GM21360 (cell line): ENCODE results near the gene ARHGEF26.

Source experiments
- ATAC-seq: cut with Tn5 transposase; IDR thresholded peaks from one replicate; pipeline ENCODE4 v1.9.1; 2021; ENCODE audit warnings: mild to moderate bottlenecking, moderate library complexity; ENCODE audit not compliant: unreplicated experiment

The ARHGEF26 gene

GRCh38 chr3:154247806-154248415, 126.7 kb downstream of the ARHGEF26 start:
- no peak for ATAC-seq

- no peak for ATAC-seq
Observed at GRCh38 chr3:154250291-154250690, 129.1 kb downstream of the ARHGEF26 start.

- ATAC-seq, result no peak
Observed at GRCh38 chr3:154251610-154252009, 130.4 kb downstream of the ARHGEF26 start.

- ATAC-seq, result peak; percentile 99
Observed at GRCh38 chr3:154252759-154253638, 131.8 kb downstream of the ARHGEF26 start.

- ATAC-seq, result no peak
Observed at GRCh38 chr3:154254527-154254926, 133.3 kb downstream of the ARHGEF26 start.

GRCh38 chr3:154273381-154273780, 152.2 kb downstream of the ARHGEF26 start:
- no peak for ATAC-seq

GRCh38 chr3:154274348-154274747, 153.2 kb downstream of the ARHGEF26 start:
- no peak for ATAC-seq

GRCh38 chr3:154275292-154275691, 154.1 kb downstream of the ARHGEF26 start:
- ATAC-seq, result no peak

- no peak for ATAC-seq
Observed at GRCh38 chr3:154275965-154276364, 154.8 kb downstream of the ARHGEF26 start.

- no peak for ATAC-seq
Observed at GRCh38 chr3:154280161-154280560, 159.0 kb downstream of the ARHGEF26 start.

GRCh38 chr3:154285221-154285620, 164.0 kb downstream of the ARHGEF26 start:
- ATAC-seq, result no peak

GRCh38 chr3:154290187-154290586, 169.0 kb downstream of the ARHGEF26 start:
- no peak for ATAC-seq

GRCh38 chr3:154294016-154294415, 172.8 kb downstream of the ARHGEF26 start:
- no peak for ATAC-seq

GRCh38 chr3:154301561-154301960, 180.4 kb downstream of the ARHGEF26 start:
- no peak for ATAC-seq

GRCh38 chr3:154304116-154304786, 183.1 kb downstream of the ARHGEF26 start:
- ATAC-seq, result no peak

- ATAC-seq, result no peak
Observed at GRCh38 chr3:154304936-154305335, 183.7 kb downstream of the ARHGEF26 start.

GRCh38 chr3:154307363-154307762, 186.2 kb downstream of the ARHGEF26 start:
- no peak for ATAC-seq
